Fibroblast of skin of left quadriceps (primary cell): ENCODE measurements around the gene SAG.

ENCODE experiments used
- DNase-seq, 2 experiments: peaks; one replicate each; pipeline ENCODE4 v3.0.0-alpha.2; 2013; ENCODE audit warnings: low read depth in 2 of 2

The SAG gene

DNA sequence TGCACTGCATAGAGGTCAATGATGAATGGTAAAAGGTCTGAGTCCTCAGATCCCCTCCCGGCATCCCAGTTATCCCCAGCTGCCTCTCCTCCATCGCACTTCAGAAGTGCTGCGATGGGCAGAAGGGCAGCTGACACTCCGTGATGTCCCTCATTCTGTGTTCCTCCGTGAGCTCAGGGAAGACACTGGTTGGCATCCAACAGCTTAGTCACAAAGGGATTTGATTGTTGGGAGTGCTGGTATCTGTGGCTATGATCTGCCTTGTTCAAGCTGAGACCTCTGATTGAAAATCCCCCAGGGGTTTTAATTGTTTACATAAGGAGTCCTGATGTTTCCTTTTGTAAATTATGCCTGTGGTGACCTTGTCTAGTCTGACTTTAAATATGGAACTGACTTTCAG, 19.0 kb upstream of the SAG start:
- DNase-seq, result no peak

DNA sequence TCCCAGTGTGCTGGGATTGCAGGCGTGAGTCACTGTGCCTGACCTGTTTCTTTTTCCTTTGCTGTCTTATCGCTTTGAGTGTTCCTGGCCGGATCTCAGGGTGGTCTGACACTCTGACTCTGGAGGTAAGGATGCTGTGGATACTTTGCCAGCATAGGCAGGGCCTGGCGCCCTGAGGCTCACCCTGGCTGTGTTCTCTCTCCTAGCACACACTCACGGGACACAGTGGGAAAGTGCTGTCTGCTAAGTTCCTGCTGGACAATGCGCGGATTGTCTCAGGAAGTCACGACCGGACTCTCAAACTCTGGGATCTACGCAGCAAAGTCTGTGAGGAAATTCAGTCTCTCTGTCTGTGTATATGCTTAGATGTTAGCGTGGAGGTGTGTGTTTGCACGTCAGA, 18.0 kb upstream of the SAG start:
- DNase-seq, result no peak

DNA sequence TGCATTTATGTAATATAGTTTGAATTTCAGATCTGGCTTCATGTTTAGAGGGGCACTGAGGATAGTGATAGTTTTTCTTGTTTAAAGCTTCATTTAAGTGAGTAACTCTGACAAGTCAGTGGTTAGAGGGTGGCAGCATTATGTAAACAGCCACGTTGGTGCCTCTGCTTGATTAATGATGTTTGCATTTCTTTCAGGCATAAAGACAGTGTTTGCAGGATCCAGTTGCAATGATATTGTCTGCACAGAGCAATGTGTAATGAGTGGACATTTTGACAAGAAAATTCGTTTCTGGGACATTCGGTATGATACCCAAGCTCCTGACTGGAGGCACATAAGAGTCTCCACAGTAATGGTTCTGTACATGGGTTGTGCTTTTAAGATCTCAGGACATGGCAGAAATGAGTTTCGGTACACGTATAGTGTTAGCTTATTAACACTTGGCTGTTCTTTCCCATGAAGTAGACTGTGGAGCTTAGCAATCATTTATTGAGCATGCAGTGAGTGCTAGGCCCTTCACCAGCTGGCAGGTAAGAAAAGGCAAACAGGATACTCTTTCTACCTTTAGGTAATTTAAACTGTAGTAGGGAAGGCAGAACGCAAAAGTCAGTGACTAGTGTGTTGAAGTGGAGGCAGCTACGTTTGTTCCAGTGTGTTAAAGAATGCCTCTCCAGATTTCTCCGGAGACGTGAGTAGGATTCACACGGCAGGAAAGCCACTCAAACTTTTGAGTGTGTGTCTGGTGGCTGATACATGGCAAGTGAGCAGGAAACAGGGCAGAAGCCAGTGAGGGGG, 17.4 kb upstream of the SAG start:
- no peak for DNase-seq

DNA sequence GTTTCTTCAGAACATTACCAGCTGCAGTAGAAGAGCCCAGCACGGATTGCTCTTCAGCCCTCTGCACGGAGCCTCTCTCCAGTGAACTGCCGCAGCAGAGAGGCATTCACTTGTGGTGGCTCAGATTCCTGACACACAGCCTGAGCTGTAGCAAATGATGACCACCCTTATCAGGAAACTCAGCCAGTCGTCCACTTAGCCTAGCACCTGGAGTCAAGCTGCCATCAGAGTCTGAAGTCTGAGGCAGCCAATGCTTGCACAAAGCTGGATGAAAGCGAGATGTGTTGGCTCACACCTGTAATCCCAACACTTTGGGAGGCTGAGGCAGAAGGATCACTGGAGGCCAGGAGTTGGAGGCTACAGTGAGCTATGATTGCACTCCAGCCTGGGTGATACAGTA, 11.7 kb upstream of the SAG start:
- DNase-seq, result no peak

DNA sequence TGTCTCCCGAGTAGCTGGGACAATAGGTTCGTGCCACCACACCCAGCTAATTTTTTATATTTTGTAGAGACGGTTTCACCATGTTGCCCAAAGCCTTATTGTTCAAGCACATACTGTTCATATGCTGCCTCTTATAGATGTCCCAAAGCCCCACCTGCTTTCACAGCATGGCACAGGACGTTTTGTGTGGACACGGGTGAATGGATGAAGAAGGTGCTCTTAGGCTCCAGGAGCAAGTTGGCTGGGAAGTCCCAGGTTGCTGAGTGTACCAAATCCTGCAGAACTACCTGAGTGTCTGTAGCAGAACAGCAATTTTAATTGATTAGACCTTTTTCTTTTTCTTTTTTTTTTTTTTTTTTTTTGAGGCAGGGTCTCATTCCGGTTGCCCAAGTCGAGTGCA, 10.5 kb upstream of the SAG start:
- no peak for DNase-seq

DNA sequence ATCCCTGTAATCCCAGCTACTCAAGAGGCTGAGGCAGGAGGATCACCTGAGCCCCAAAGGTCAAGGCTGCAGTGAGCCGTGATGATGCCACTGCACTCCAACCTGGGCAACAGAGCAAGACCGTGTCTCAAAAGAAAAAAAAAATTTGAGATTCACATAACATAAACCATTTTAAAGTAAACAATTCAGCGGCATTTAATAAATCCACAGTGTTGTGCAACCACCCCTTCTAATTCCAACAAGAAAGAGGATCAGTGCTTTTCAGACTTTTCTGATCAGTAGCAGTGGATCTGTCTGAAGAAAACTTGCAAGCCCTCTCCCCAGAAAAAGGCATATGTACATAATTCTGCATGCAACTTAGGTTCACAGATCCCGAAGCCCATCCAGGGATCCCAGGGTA, 7.2 kb upstream of the SAG start:
- DNase-seq, result no peak

DNA sequence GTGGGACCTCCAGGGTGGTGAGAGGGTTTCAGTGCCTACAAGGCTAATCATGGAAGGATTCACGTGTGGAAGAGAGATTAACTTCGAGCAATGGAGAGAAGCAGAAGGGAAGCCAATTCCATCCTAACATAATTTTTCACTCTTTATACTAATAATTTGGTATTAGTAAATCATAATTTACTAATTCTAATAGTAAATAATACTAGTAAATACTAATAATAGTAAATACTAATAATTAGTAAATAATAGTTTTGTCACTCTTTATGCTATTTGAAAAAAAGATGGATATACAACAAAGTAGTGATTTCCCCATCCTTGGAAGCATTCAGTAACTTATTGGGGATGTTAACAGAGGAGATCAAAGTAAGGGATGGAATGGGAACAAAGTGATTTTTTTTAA, 6.4 kb upstream of the SAG start:
- no peak for DNase-seq

DNA sequence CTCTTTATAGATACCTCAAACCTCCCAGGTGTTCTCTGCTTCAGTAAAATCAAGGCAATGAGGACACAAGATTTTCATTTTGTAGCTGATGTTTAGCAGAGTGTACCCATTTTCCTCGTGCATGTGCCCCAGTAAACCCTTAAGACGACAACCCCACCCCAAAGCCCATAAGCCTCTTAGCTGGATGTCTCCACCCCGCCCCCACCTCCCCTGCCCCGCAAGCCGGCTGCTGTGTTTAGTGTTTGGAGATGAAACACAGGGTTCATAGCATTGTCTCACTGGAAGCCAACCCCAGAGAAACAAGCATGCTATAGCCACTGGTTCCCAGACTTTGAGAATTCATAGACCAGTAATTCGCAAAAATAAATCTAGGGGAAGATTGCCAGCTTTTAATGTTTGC, 5.8 kb upstream of the SAG start:
- no peak for DNase-seq

DNA sequence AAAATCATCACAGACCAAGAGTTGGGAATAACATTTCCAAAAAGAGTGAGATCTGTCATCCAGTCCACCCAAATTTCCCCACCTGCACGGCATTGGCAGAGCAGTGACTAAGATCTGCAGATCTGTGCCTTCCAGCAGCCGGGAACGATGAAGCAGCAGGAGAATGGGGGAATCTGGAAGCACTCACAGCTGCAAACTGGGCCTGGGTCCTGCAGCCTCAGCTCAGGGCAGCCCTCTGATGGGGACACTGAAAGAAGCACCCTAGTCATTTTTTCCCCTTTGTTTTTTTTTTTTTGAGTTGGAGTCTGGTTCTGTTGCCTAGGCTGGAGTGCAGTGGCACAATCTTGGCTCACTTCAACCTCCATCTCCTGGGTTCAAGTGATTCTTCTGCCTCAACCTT, 4.4 kb upstream of the SAG start:
- no peak for DNase-seq

DNA sequence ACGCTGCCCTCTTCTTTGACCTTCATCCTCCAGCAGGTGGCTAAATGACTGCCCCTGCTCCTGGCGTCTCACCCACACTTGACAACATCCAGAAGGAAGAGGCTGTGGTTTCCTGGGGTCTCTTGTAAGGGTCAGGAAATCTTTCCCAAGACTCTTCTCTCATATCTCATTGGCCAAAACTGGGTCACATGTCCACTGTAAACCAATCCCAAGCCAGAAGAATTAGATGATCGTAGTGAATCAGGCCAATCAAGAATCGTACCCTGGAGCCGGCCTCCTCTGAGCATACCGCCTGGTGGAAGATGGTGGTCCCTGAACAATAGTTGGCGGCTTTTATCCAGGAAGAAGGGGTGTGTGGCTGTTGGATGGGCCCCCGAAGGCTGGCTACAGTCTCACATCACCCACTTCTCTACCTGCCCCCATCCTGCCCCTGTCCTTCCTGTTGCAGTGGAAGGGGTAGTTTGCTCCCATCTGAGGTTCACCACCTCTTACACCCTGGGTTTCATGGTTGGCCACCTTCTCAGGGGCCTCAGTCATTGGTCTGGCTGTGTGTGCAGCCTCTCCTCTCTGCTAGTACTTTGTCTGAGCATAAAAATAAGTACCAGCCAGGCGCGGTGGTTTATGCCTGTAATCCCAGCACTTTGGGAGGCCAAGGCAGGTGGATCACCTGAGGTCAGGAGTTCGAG, 3.8 kb downstream of the SAG start:
- no peak for DNase-seq

DNA sequence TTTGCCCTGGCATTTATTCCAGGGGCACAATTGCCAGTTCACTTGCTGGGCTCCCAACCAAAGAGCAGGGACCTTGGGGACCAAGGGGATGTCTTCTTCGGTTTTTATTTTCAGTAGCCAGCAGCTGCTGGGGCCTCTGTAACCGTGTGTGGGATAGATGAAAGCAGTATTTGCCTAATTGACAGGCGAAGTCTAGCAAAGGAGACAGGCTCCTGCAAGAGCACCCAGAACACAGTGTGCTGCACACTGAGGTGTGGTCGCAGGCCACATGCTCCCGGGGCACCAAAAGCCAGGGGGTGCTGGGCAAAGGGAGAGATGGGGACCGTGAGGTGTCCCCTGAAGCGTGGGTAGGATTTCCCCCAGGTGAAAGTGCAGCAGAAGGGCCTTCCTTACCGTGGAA, 5.3 kb downstream of the SAG start:
- no peak for DNase-seq

DNA sequence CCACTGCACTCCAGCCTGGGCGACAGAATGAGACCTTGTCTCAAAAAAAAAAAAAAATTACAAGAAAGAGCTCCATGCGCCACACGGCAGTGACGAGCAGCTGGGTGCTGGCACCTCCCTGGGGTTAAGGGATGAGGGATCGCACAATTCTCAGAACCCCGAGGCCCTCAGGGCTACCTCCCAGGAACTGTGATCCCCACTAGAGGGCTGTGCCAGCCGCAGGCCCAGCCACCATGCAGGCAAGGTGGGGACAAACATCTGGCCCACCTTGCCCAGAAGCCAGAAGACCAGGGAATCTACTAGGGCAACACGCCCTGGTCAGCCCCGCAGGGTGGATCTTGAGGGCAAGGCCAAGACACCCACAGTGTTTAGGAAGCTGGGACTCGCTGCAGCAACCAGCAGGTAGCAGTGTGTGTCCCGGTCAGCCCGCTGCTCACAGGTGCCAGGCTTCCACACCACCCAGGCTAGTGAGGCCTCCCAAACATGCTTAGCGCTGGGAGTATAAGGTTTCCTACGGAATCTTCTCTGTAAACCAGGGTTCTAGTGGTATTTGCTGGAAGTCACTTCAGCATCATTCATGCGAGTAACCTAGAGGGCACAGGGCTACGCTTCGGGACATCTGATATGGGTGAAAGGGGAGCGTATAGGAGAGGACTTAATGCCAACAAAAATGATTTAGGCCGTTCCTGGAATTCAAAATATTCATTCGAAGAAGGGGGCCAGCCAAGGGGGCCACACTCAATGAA, 6.7 kb downstream of the SAG start:
- DNase-seq, result no peak

DNA sequence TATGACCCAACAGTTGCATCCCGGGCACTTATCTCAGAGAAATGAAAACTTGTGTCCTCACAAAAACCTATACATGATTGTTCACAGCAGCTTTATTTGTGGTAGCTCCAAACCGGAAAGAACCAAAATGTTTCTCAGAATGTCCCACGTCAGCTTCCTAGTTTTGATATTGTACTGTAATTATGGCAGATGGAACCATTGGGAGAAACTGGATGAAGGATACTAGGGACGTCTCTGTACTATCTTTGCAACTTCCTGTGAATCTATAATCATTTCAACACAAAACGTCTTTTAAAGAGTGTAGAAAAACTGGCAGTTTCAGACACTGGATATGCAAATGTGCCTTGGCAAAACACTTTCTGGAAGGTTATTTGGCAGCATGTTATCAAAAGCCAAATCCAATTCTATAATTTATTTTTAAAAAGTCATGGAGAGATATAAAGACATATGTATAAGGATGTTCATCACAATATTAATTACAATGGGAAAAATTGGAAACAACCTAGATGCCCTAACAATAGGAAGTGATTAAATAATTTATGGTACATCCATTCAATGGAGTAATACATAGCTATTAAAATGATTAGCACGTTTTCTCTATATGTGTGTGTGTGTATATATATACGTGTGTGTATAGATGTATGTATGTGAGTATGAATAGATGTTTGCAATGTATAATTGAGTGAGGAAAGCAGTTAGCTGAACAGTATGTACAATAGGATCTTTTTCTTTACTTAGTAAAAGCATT, 9.8 kb downstream of the SAG start:
- DNase-seq, result no peak

DNA sequence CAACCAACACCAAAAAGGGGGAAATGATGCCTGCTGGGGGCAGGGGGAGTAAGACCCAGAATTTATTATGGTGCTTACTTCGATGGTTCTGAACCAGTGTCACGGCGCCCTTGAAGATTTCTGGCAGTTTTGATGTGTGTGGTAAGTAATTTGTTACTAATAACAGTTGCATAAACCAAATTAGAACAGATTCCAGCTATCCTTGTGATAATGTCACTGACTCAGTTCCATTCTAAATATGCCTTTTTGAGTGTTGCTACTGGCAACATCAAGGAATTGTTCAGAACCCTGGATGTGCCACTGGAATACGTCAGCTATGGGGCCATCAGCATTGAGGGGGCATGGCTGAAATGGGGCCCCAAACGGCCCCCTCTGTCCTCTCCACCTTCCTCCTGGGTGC, 11.6 kb downstream of the SAG start:
- DNase-seq, result no peak

DNA sequence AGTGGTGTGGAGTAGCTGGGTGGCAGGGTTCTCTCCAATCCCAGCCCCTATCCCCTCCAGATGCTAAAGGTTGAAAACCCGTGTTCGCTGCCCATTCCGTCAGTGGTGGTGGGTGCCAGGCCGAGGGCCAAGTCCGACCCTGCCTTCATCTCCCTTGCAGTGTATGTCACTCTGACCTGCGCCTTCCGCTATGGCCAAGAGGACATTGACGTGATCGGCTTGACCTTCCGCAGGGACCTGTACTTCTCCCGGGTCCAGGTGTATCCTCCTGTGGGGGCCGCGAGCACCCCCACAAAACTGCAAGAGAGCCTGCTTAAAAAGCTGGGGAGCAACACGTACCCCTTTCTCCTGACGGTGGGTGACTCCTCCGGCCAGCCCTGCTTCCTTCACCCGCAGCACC, 12.9 kb downstream of the SAG start:
- no peak for DNase-seq

DNA sequence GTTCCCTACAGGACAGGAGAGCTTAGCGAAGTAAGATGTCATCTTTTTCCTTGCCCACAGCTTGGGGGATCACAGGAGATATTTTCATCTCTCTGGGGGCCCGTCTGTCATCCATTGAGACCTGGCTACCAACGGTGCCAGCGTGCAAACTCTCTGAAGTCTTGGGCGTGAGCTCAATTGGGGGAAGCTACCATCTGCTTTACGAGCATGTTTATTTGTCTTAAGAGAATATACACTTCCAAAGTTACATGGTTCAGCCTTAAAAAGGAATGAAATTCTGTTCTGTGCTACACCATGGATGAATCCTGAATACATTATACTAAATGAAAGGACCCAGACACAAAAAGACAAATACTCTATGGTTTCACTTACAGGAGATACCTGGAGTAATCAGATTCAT, 13.6 kb downstream of the SAG start:
- DNase-seq, result no peak

DNA sequence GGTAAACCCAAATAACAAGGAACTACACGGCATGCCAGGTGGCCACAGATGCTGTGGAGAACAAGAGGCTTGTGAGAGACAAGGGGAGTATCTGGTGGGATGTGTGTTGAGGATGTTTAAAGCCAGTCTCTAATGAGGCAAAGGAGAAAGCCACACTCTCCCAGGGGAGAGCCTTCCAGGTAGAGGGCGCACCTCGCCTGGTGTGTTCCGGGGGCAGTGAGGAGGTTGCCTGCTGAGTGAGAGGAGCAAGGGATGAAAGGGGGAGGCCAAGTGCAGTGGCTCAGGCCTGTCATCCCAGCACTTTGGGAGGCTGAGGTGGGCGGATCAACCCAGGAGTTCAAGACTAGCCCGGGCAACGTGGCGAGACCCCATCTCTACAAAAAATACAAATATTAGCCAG, 16.2 kb downstream of the SAG start:
- DNase-seq, result no peak

DNA sequence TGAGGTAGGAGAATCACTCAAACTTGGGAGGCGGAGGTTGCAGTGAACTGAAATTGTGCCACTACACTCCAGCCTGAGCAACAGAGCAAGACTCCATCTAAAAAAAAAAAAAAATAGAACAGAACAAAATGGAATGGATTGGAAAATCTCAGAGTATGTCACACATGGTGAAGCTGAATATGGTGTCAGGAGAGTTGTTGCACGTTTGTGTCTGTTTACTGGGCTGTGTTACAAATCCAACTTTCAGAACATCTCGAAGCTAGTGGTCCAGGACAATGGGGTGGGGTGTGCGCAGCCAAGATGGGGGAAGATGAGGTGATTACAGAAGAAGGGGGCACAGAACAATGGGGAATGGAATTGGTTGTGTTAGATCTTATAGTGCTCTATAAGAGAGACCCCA, 17.6 kb downstream of the SAG start:
- DNase-seq, result no peak

DNA sequence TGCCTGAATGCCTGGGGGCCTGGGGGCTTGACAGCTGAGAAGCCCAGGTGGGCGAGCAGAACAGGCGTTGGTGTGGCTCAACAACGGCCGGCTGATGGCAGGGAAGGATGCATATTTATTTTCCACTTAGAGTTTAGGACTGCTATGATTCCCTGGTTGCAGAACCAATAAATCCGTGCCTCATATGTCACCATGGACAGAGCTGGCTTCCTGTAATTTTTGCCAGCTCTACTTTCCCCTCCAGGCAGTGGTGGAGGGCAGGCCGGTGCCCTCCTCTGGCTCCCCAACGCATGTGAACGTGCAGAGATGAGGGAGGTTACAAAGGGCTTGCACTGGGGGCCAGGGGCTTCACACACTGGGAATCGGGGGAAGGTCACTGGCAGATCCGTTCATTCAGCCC, 18.2 kb downstream of the SAG start:
- DNase-seq, result no peak

DNA sequence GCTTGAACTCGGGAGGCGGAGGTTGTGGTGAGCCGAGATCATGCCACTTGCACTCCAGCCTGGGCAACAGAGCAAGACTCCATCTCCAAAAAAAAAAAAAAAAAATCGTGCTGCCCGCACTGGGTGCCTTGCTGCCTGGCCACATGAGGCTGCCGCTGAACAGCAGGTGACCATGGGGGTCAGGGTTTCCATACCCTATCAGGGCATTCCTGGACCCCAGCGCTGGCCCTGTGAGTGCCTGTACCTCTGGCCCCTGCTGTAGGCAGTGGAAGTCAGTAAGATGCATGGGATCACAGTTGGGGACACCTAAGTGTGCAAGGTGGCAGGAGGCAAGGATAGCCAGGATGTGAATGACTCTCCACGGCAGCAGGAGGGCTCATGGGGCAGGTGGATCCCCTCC, 18.9 kb downstream of the SAG start:
- DNase-seq, result no peak

DNA sequence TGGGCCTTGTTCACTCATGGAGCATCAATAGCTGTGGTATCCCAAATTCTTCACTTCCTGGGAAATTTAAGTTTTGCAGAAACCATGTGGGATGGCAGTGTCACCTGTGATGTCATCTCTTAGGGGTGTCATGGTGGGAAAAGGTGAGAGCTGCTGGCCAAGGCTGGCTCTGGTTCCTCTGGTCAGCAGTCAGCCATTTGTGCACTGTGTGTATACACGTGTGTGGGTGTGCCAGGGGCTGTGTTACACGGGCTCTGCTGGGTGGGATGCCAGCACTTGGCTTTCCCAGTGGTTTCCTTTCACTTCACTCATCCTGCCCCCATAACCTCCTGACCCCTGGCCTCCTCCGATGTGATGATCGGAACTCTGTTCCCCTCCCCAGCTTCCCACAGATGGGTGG, 21.3 kb downstream of the SAG start:
- DNase-seq, result no peak

DNA sequence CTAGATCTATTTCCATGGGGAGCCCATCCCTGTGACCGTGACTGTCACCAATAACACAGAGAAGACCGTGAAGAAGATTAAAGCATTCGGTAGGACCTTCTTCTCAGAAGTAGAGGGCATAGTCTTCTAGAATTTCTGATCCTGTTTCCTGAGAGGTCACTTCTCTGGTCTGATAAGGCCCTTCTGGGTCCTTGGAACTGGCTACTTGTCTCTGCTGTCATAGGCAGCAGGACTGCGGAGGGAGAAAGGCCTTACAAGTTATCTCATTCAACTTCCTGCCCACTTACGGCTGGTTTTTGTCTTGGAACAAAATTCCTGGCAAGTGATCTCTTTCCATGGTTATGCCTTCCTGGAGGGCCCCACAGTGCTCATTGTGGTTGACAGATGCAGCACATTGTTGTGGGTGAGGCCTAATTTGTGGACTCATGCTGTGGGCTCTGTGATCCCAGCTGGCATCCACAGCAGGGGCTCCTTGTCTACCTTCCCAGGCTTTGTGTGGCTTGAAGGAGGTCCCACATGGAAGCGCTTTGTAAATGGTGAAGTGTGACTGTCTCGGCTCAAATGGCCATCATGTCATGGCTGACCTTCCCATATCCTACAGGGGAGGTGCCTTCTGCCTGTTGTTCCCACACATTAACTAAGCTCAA, 22.0 kb downstream of the SAG start:
- DNase-seq, result no peak
